K562 (cell line): ENCODE results near the gene KCNJ15. TPM values are rescaled to one million over a fixed set of nuclear protein-coding genes. Genes with fewer than 3 reads are reported as not detected.
"Not testable (repeated sequence)": the region's sequence is repeated elsewhere in the genome, so short reads cannot be mapped to it uniquely, and the experiment has no call there.

Source experiments
- ATAC-seq: fragments of 200-7000 bp; cut with Tn5 transposase; 3 replicates; pipeline ENCODE4 v1.9.1; 2020; ENCODE audit warnings: moderate library complexity
- BruUV-seq: library from RNA; stranded (reverse); fragments of 400-500 nt; replicated peaks from 2 replicates; lab custom pipeline; 2021; lab: Mats Ljungman, UMichigan
- CTCF ChIA-PET: fragments of 300-600 bp; formaldehyde crosslinking; extraction: SDS; loops from one replicate; lab custom pipeline; 2021; ENCODE audit warnings: low intra/inter-chr PET ratio; lab: Yijun Ruan, JAX
- POLR2A ChIA-PET: fragments of 300-600, 350-650 bp; sonication (Branson Sonifier 250); formaldehyde crosslinking; extraction: SDS; loops from one replicate; lab custom pipeline; 2021; ENCODE audit warnings: antibody characterized with exemption, inconsistent platforms; lab: Yijun Ruan, JAX
- DNase-seq, 4 experiments: peaks; one replicate each; pipeline versions ENCODE4 v3.0.0 to v3.0.0-alpha.2; 2011 to 2018; ENCODE audit warnings: low spot score in 3 of 4, mixed read lengths in 3 of 4; ENCODE audit errors: extremely low read depth in 1 of 4
- FAIRE-seq: peaks from 2 replicates; lab custom pipeline; 2011; peaks lifted over from hg19 to GRCh38; lab: Jason Lieb, UNC
- H2AFZ ChIP-seq: 2 replicates; pipeline ENCODE4 v1.6.0; 2011; ENCODE audit warnings: low read depth, low read length, control low read depth, inconsistent platforms
- H3K27ac ChIP-seq: fragments of 200-600 bp; 3 replicates; pipeline ENCODE4 v1.8.0; 2011; ENCODE audit warnings: low read depth, mild to moderate bottlenecking, control low read depth, inconsistent platforms, low read length, moderate library complexity, mixed read lengths; ENCODE audit errors: extremely low read depth
- H3K27me3 ChIP-seq, 2 experiments: fragments of 300-600 bp in 1 of 2; 2 replicates in 1 of 2; 3 replicates in 1 of 2; pipeline versions ENCODE4 v1.6.0 to v1.8.0; 2011; ENCODE audit warnings: inconsistent platforms in 2 of 2, low read length in 2 of 2, mild to moderate bottlenecking in 1 of 2, mixed read lengths in 1 of 2, moderate library complexity in 1 of 2; ENCODE audit not compliant: control insufficient read depth in 2 of 2, insufficient read depth in 2 of 2
- H3K36me3 ChIP-seq: fragments of 300-600 bp; 3 replicates; pipeline ENCODE4 v1.8.0; 2011; ENCODE audit warnings: mild to moderate bottlenecking, low read length, inconsistent platforms; ENCODE audit not compliant: control insufficient read depth, insufficient read depth
- H3K4me1 ChIP-seq, 2 experiments: fragments of 200-600 bp in 1 of 2; replicated peaks in 1 of 2; 2 replicates in 1 of 2; 3 replicates in 1 of 2; pipeline versions ENCODE4 v1.5.1 to v1.8.0; 2011; ENCODE audit warnings: inconsistent platforms in 2 of 2, low read length in 2 of 2, mild to moderate bottlenecking in 1 of 2, mixed read lengths in 1 of 2, moderate library complexity in 1 of 2; ENCODE audit not compliant: control insufficient read depth in 2 of 2, insufficient read depth in 2 of 2
- H3K4me2 ChIP-seq: 2 replicates; pipeline ENCODE4 v1.6.1; 2011; ENCODE audit warnings: low read length, control low read depth, inconsistent platforms, mixed read lengths; ENCODE audit not compliant: insufficient read depth
- H3K4me3 ChIP-seq: fragments of 200-600 bp; sonication (generic), shearing (Covaris generic); 2 replicates; pipeline ENCODE4 v1.5.1; 2016; ENCODE audit warnings: control low read depth, inconsistent platforms
- H3K79me2 ChIP-seq: fragments of 200-600 bp; 3 replicates; pipeline ENCODE4 v1.8.0; 2011; ENCODE audit warnings: low read length, inconsistent platforms; ENCODE audit not compliant: control insufficient read depth, insufficient read depth
- H3K9ac ChIP-seq, 2 experiments: 2 replicates each; pipeline versions ENCODE4 v1.6.0 to v1.6.1; 2011; ENCODE audit warnings: low read depth in 2 of 2, low read length in 2 of 2, control low read depth in 1 of 2, inconsistent platforms in 1 of 2, mild to moderate bottlenecking in 1 of 2, mixed read lengths in 1 of 2; ENCODE audit not compliant: insufficient read depth in 1 of 2
- H3K9me1 ChIP-seq: one replicate; pipeline ENCODE4 v1.6.0; 2011; ENCODE audit warnings: inconsistent platforms, mild to moderate bottlenecking, low read length, moderate library complexity; ENCODE audit not compliant: control insufficient read depth, insufficient read depth
- H3K9me3 ChIP-seq: replicated peaks from 2 replicates; pipeline ENCODE4 v1.5.1; 2011; ENCODE audit warnings: low read depth, low read length, inconsistent platforms; ENCODE audit not compliant: control insufficient read depth, insufficient read depth
- H4K20me1 ChIP-seq: replicated peaks from 2 replicates; pipeline ENCODE4 v1.6.1; 2011; ENCODE audit warnings: low read length, inconsistent platforms, mixed read lengths; ENCODE audit not compliant: control insufficient read depth, insufficient read depth
- ARID3B ChIP-seq: fragments of 250-450 bp; sonication (Bioruptor Pico); IDR thresholded peaks from 2 replicates; pipeline ENCODE4 v1.4.0; 2020; ENCODE audit warnings: borderline replicate concordance
- KLF13 ChIP-seq: fragments of 450-650 bp; IDR thresholded peaks from 2 replicates; pipeline ENCODE4 v1.6.1; 2016; ENCODE audit warnings: missing genetic modification characterization, low read depth, mild to moderate bottlenecking, missing compliant biosample characterization, moderate library complexity, borderline replicate concordance
- SNIP1 ChIP-seq: fragments of 450-650 bp; IDR thresholded peaks from 2 replicates; pipeline ENCODE4 v1.7.1; 2017; ENCODE audit warnings: low read depth, mild to moderate bottlenecking
- ZEB2 ChIP-seq: fragments of 450-650 bp; IDR thresholded peaks from 2 replicates; pipeline ENCODE4 v1.6.1; 2016
- WGBS: fragments of 100-300 bp; shearing (Covaris generic); methylation state at CpG from one replicate; pipeline ENCODE4 v1.1.6; 2016; ENCODE audit warnings: low coverage, mixed read lengths; ENCODE audit not compliant: insufficient coverage; ENCODE audit errors: missing lambda C conversion rate; 5-methylcytosine and 5-hydroxymethylcytosine counted together
- in situ Hi-C: fragments of 300-500 bp; cut with MboI; formaldehyde crosslinking; loops from 4 replicates; pipeline ENCODE4 v1.15.0; 2018; ENCODE audit warnings: inconsistent platforms, mixed read lengths
- intact Hi-C: fragments of 100-400 bp; cut with micrococcal nuclease; formaldehyde crosslinking; loops from 2 replicates; pipeline ENCODE4 v1.14.2; 2022
- polyA plus RNA-seq, 8 experiments: library from polyadenylated mRNA; depleted of rRNA in 4 of 8; stranded (reverse) in 5 of 8; unstranded in 3 of 8; fragments of >200 nt; fragmentation: Nextera tagmentation in 2 of 8; fragmentation: Illumina TruSeq in 1 of 8; extraction: Ambion mirVana in 2 of 8; extraction: Trizol in 1 of 8; gene quantifications; 2 replicates each; pipeline versions ENCODE4 v1.2.1 to v1.2.3, GENCODE V29; 2011 to 2014; ENCODE audit warnings: inconsistent platforms in 1 of 8, missing spikeins in 1 of 8
- total RNA-seq, 7 experiments: library from RNA; depleted of rRNA in 6 of 7; stranded (reverse); fragments of >200 nt in 6 of 7; fragmentation: Illumina TruSeq in 2 of 7; extraction: Trizol in 2 of 7; gene quantifications; 2 replicates each; pipeline versions ENCODE4 v1.2.1 to v1.2.3, GENCODE V29; 2011 to 2021; ENCODE audit warnings: low replicate concordance in 1 of 7
- TF ChIP-seq, protein P1 (sequence below), 2 experiments: fragments of 450-650 bp; IDR thresholded peaks; 2 replicates each; pipeline ENCODE4 v1.6.1; 2018; ENCODE audit warnings: mild to moderate bottlenecking in 2 of 2, low read depth in 1 of 2; ENCODE audit not compliant: partially characterized antibody in 2 of 2

KCNJ15 gene
- total and polyA plus RNA-seq, 9 of the 15 experiments (the other 6 are each of a cell fraction or from before 2014, with no cell fraction given) = 0.20 to 3.0 (median 0.72) TPM; not detected in 1

GRCh38 chr21:38234395-38235142 lies 22.2 kb upstream of the KCNJ15 start (continued):
- TF ChIP-seq KLF13 = no peak
- TF ChIP-seq ARID3B (CRISPR knock-in tag) = no peak
- no peak for TF ChIP-seq ZEB2
- TF ChIP-seq, protein P1, sequence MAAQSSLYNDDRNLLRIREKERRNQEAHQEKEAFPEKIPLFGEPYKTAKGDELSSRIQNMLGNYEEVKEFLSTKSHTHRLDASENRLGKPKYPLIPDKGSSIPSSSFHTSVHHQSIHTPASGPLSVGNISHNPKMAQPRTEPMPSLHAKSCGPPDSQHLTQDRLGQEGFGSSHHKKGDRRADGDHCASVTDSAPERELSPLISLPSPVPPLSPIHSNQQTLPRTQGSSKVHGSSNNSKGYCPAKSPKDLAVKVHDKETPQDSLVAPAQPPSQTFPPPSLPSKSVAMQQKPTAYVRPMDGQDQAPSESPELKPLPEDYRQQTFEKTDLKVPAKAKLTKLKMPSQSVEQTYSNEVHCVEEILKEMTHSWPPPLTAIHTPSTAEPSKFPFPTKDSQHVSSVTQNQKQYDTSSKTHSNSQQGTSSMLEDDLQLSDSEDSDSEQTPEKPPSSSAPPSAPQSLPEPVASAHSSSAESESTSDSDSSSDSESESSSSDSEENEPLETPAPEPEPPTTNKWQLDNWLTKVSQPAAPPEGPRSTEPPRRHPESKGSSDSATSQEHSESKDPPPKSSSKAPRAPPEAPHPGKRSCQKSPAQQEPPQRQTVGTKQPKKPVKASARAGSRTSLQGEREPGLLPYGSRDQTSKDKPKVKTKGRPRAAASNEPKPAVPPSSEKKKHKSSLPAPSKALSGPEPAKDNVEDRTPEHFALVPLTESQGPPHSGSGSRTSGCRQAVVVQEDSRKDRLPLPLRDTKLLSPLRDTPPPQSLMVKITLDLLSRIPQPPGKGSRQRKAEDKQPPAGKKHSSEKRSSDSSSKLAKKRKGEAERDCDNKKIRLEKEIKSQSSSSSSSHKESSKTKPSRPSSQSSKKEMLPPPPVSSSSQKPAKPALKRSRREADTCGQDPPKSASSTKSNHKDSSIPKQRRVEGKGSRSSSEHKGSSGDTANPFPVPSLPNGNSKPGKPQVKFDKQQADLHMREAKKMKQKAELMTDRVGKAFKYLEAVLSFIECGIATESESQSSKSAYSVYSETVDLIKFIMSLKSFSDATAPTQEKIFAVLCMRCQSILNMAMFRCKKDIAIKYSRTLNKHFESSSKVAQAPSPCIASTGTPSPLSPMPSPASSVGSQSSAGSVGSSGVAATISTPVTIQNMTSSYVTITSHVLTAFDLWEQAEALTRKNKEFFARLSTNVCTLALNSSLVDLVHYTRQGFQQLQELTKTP (IDR thresholded peaks at IDR 0.05; ENCODE audit: low read depth in 1 of 2, partially characterized antibody in 2 of 2) = no peak
- no peak for TF ChIP-seq SNIP1

- H4K20me1 ChIP-seq, H3K9me1 ChIP-seq, intact Hi-C loops, H3K9ac ChIP-seq, CTCF ChIA-PET, H3K4me2 ChIP-seq, DNase-seq, H3K36me3 ChIP-seq, H3K9me3 ChIP-seq, BruUV-seq, FAIRE-seq, H3K4me1 ChIP-seq, H2AFZ ChIP-seq, H3K27ac ChIP-seq, H3K79me2 ChIP-seq, H3K27me3 ChIP-seq, in situ Hi-C loops, ATAC-seq, H3K4me3 ChIP-seq: not testable (repeated sequence)
- POLR2A ChIA-PET = interaction anchor here (1.2 kb wide), 1 partner anchor 9 kb away, joined by 3 read pairs; no protein-coding TSS in a partner anchor
- WGBS = 6% methylated on average over 9 of the region's 9 CpGs
Measured at GRCh38 chr21:38235251-38235650, 21.5 kb upstream of the KCNJ15 start.
